Testis (tissue), 2 donors: ENCODE results near the gene VSTM1.

Experiments
- POLR2A ChIP-seq: fragments of 450-650 bp; IDR thresholded peaks from one replicate; pipeline ENCODE4 v1.6.1; 2017; ENCODE audit warnings: antibody characterized with exemption, mild to moderate bottlenecking, moderate library complexity
- TF ChIP-seq, protein P1 (sequence below), 3 experiments: fragments of 450-650 bp in 2 of 3; fragments of 200-600 bp in 1 of 3; sonication (generic) in 1 of 3; IDR thresholded peaks; one replicate each; pipeline ENCODE4 v1.5.1; 2016 to 2019; ENCODE audit warnings: antibody characterized with exemption in 3 of 3, mild to moderate bottlenecking in 2 of 3, moderate library complexity in 1 of 3

DNA sequence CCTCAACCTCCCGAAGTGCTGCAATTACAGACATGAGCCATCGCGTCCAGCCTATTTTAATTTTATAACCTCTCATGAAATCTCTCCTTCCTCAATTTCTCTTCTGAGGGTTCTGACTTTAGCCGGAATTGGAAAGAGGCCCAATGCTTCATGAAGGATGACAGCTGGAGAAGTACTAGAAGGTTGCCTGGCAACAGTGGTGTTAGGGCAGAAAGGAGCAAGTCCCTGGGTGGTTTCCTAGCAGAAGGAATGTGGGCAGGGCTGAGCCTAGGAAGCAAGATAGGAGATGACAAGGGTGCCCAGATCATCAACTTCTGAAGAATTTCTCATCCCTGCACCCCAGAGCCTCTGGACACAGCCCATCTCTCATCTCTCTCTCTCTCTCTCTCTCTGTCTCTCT, 46.4 kb downstream of the VSTM1 start:
- no peak for TF ChIP-seq POLR2A
- TF ChIP-seq, protein P1, sequence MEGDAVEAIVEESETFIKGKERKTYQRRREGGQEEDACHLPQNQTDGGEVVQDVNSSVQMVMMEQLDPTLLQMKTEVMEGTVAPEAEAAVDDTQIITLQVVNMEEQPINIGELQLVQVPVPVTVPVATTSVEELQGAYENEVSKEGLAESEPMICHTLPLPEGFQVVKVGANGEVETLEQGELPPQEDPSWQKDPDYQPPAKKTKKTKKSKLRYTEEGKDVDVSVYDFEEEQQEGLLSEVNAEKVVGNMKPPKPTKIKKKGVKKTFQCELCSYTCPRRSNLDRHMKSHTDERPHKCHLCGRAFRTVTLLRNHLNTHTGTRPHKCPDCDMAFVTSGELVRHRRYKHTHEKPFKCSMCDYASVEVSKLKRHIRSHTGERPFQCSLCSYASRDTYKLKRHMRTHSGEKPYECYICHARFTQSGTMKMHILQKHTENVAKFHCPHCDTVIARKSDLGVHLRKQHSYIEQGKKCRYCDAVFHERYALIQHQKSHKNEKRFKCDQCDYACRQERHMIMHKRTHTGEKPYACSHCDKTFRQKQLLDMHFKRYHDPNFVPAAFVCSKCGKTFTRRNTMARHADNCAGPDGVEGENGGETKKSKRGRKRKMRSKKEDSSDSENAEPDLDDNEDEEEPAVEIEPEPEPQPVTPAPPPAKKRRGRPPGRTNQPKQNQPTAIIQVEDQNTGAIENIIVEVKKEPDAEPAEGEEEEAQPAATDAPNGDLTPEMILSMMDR (IDR thresholded peaks at IDR 0.05): no peak
